Stimulated activated CD8-positive, alpha-beta memory T cell treated with anti-CD3 and anti-CD28 coated beads, Interleukin-15, amount 100 ng/mL, for 4 hours (primary cell): ENCODE results near the gene SYPL1.
"Not testable (repeated sequence)": the region's sequence is repeated elsewhere in the genome, so short reads cannot be mapped to it uniquely, and the experiment has no call there.

Experiments used
- DNase-seq, 2 donors: peaks; one replicate each; pipeline ENCODE4 v3.0.0-alpha.2; 2020; ENCODE audit warnings: low read depth in 2 of 2

The SYPL1 gene

DNA sequence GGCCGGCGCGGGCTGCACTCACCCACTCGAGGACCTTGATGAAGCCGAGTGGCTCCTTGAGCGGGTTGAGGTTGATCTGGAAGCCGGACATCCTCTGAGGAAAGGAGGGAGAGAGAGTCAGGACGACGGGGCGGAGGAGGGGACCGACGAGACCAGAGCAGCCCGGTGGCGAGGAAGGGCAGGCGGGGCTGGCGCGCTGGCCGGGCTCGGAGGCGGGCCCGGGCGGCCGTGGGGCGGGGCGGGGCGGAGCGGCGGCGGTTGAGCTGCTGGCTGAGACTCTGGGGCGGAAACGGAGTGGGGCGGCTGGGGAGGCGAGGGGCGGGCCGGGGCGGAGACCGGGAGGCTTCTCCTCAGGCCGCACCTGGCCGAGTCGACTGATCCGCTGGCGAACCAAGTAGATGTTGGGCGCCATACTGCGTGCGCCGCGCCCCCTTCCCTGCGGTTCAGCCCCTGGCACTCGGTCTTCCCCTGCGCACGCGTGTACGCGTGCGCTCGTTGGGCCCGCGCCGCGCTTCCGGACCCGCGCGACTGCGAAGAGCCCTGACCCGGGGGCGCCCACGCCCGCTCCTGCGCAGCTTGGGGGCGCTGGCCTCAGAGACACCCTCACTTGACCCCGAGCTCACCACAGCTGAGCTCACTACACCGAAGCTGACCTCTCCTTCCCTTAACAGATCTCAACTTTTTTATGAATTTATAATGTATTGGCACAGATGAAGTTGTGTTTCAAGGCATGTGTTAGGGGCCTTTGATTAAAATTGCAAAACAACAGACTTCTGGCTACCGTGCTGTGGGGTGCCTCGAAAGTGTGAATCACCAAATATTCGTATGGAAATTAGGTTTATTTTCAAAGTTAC is at the start of gene SYPL1:
SYPL1 (minus strand) TSS at position 195 of the 854 bp plus-strand sequence; CDS start at position 91, 104 bp downstream.
- peak; percentile 85 to 88 for DNase-seq

DNA sequence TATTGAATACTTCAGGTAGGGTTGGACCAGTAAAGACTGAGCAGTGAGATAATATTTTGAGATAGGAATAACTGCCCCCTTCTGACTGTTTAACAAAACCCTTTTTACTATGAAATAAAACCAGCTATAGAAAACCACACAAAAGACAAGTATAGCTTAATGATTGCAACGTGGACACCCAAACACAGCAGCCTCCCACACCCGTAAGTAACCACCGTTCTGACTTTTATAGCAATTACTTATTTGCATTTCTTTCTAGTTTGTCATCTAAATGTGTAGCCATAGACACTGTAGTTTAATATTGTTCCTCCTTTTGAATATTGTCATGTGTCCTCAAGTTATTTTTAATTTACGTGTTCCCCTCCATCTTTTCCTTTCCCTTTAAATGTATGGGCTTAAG is 42.9 kb upstream of the SYPL1 start:
- no peak for DNase-seq

DNA sequence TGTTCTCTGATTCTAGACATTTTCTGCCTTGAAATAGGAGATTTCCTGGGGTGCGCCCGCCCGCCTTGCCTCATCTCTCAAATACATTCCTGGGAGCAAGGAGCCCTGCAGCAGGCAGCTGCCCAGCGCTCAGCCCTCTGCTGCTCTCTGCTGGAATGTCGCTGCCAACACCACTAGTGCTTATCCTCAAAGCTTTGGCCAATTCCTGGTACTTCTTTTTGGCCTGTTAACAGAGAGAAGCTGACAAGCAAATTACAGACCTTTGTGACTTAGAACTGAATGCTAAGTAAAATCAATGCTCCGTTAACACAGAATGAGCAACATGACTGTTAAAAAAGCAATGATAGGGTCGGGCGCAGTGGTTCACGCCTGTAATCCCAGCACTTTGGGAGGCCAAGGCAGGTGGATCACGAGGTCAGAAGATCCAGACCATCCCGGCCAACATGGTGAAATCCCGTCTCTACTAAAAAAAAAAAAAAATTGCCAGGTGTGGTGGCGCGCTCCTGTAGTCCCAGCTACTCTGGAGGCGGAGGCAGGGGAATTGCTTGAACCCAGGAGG is 41.9 kb upstream of the SYPL1 start:
- DNase-seq: peak; percentile 29 to 45

DNA sequence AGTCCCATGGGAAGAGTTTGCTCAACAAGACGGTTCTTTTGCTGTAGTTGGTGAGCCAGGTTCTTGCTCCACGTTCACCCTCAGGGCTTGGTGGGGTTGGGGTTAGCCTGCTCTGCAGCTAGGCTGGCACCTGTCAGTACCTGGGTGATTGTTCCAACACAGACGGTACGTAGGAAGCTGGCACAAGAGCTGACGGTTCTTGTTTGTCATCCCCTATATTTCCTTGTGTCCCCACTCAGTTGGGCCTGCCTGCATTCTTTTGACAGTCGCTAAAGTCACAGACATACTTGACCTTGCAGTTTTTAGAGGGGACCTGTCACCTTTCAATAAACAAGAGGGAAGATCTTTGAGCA is 40.2 kb upstream of the SYPL1 start:
- no peak for DNase-seq

DNA sequence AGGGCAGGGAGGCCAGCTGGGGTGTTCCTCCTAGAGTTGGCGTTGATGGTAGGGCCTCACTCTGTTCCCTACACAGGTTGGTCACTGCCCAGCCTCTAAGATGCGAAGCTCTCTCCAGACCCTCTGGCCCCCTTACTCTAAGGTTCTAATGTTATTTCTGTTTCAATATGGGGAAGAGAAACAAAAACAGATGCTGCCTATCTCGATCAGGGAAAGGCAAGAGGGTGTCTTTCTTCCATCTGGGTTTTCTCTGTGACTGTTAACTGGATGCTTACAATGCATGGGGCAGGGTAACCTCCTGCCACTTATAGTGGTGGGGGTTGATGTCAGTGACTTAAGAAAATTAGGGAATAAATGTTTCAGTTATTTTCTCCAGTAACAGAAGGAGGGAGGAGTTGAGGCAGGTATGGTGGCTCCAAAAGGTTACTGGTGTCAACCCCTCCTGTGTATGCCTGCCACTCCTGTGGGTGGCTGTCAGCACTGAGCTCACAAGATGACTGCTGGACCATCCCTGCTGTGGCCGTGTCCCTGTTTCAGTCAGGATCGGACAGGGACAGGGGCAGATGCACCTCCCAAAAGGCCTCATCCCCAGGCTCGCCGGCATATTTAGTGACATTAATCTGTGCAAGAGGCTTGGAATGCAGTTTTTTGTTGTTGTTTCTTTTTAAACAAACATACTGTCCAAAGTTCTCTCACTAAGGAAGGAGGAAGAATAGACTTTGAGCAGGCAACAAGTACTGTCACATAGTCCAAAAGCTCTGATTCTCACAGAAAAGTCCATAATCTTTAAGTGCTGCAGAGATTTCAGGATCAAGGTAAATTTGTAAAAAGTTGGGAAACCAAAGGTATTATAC is 39.6 kb upstream of the SYPL1 start:
- no peak for DNase-seq

DNA sequence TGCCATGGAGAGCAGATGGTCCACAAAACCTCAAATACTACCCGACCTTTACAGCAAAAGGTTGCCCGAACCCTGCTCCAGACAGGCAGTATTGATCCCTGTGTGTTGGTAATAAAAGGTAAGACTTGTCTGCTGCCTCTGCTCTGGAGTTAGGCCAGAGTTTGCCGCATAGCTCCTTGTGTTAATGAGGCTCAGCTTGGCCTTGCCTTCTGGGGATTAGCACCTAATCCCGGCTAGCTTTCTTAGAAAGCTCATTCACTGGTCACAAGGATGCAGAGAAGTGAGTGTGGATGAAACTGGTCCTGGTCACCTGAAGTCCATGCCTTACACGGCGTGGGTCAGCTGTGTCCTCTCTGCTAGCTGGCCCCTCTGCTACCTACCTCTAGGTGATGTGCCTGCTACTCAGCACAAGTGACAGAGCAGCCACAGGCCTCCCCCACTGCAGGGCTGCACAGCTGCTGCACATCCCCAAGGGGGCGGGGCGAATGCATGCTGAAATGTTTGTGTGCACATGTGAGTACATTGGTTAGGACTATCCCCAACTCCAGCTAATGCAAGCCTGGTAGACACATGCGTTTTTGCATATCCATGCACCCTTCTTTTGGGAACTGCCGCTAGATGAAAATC is 31.7 kb upstream of the SYPL1 start:
- DNase-seq: no peak

DNA sequence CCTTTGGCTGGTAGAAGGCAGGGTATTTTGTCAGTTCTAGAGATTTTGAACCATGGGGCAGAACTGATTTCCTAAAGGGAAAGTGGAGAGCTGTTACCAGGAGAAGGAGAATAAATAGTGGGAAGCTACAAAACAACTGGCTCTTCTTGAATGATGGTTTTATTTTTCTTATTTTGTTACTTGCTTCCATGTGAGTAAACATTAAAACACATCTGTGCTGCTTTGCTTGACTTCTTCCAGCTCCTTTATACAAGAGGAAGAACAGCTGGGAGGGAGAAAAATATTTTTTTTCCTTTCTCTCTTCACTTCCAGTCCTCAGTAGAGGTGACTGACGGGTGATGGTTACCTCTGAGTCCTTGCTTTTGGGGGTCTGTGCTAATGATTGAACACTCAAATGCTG is 30.0 kb upstream of the SYPL1 start:
- DNase-seq: no peak

DNA sequence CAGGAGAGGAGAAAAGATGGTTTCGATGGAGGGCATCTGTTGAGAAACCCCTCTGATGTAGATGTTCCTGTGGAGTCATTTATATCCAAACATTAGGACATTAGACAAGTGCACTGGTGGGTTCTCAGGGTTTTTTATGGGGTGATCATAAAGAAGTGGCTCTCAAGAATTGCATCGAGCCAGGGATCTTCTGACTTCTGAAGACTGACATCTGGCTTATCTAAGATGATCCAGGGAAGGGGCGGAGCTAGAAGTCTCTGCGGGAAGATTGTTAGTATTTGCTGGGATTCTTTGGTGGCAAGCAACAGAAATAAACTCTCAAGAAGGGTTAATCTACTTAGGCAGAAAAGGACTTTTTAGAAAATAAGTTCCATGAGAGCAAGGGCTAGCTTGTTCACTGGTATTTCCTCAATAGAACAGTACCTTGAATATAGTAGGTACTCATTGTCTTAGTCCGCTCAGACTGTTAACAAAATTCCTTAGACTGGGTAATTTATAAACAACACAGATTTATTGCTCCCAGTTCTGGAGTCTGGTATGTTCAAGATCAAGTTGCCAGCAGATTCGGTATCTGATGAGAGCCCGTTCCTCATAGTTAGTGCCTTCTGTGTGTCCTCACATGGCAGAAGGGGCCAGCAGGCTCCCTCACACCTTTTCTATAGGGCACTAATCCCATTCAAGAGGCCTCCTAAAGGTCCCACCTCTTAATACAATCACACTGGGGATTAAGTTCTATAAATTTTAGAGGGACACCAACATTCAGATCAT is 28.5 kb upstream of the SYPL1 start:
- DNase-seq: no peak

DNA sequence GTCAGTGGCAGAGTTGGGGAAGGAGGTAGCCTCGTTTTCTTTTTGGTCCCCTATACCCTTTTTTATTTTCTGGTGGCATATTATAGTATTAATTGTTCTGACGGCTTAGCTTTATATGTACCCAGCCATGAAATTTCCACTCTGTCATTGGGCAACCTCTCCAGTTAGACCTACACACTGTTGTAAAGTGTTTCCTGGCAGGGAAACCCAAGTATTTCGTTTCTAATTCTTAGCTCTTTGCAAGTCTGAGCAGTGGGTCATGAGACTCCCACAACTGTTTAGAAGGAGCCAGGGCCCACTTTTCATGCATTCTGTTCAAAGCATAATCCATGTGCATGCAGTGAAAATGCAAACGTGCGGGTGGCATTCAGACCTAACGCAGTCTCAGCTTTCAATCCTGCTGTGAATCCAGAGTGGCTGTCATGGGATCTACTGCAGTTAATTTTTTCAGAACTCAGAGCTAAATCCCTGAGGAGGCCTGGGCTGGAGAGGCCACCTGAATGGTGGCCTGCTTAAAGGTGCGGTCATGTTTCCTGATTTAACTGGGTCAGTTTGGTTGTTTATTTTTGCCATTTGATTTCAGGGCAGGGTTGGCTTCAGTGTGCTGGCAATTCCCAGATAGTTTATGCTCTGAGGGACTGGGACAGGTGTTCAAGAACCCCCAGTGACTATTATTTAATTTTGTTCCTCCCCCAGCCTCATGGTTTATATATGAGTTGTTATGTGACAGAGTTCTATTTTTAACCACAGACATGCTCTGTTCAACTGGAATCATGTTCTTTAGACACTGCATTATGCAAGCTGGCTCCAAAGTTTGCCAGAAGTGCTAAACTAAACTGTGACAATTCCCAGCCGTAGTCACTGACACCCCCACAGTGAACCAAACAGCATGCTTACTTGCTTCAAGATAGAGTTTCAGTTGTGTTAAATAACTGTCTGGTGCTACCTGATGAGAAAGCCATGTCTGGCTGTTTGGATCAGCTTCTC is 27.4 kb upstream of the SYPL1 start:
- DNase-seq: no peak

DNA sequence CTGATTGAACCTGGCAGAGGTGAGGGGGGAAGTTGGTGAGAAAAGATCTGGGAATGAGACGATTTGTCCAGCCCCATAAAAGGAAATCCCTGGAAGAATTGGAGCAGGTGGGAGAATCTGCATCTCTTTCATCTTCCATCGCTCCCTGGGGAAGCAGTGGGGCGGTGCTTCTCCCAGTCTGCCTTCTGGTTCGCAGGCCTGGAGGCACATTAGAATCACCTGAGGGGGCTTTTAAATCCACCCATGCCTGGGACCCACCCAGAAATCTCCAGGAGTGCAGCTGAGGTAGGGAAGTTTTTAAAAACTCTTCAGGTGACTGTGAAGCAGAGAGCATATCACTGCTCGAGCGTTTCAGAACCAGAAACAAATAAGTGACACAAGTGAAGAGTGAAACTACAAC is 26.7 kb upstream of the SYPL1 start:
- no peak for DNase-seq

DNA sequence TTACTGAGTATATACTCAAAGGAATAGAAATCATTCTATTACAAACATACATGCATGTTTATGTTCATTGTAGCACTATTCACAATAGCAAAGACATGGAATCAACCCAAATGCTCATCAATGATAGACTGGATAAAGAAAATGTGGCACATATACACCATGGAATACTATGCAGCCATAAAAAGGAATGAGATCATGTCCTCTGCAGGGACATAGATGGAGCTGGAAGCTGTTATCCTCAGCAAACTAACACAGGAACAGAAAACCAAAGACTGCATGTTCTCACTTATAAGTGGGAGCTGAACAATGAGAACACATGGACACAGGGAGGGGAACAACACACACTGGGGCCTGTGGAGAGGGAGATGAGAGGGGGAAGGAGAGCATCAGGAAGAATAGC is 26.1 kb upstream of the SYPL1 start:
- DNase-seq: not testable (repeated sequence)

DNA sequence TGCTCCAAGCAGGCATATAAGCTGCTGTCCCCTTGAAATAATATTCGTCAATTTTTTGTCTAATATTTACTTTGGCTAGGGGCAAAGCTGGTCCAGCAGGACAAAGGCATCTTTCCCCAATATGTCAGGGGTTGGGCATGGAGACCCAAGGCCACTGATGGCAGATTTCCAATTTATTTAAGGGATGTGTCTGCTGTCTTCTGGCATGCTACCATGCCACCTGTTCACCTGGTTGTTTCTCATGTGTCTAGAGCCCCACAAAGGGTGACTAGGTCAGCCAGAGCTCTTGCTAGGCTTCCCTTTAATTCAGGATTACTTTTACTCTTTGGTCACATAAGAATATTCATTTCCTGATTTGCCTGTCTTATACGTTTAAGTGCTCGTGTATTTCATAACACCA is 22.1 kb upstream of the SYPL1 start:
- DNase-seq: no peak

DNA sequence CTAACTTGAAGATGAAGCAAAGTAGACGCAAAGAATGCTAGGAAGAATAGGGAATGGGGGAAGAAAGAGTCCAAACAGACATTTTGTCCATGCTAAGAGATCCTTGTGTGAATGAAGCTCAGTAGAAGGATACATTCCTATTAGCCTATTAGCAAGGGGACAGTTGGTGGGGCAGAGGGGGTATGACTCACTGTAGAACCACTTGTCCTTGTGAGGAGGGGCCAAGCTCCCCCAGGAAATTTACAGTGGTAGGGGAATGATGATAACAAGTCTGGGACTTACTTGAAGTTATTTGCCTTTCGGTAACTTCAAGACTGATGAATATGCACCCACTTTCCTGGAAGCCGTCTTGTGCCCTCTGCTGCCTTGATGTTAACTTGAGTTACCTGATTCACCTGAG is 17.2 kb upstream of the SYPL1 start:
- DNase-seq: no peak

DNA sequence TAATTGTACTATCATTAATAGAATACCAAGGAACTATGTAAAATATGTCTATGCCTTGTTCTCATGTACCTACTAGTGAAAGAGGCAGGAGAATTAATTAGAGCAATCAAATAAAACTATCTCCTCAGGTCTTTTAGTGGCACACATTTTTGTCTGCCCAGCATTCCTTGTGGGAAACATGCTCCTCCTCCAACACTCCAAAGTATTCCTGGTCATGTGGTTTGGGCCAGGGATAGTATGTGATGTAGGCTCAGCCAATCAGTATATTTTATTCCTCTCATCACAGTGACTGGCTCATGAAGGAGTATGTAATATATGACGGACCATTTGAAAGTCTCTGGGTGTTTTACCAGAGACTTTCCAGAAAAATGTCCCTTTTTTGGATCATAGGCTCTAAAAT is 16.7 kb upstream of the SYPL1 start:
- no peak for DNase-seq

DNA sequence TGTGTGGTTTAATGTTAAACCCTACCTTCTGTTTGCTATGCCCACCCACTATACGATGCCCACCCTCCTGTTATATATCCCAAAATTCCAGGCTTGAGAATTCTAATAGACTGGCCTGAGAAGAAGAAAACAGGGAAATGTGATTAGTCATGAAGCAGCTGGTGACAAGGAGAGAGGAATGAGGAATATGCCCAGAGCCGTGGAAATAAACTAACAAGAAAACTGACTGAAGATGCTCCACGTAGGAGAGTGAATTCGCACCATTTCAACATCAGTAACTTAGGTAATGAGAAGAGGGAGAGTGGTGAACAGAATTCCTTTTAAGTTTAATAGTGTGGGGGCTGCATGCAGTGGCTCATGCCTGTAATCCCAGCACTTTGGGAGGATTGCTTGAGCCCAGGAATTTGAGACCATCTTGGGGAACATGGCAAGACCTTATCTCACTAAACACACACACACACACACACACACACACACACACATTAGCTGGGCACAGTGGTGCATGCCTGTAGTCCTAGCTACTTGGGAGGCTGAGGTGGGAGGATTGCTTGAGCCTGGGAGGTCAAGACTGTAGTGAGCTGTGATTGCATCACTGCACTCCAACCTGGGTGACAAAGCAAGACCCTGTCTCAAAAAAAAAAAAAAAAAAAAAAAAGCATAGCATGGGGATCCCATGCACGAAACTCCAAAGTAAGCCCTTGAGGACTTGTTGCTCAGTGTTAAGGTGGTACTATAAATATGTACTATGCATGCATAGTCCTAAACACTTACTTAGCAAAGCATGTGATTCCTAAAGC is 16.1 kb upstream of the SYPL1 start:
- DNase-seq: no peak

DNA sequence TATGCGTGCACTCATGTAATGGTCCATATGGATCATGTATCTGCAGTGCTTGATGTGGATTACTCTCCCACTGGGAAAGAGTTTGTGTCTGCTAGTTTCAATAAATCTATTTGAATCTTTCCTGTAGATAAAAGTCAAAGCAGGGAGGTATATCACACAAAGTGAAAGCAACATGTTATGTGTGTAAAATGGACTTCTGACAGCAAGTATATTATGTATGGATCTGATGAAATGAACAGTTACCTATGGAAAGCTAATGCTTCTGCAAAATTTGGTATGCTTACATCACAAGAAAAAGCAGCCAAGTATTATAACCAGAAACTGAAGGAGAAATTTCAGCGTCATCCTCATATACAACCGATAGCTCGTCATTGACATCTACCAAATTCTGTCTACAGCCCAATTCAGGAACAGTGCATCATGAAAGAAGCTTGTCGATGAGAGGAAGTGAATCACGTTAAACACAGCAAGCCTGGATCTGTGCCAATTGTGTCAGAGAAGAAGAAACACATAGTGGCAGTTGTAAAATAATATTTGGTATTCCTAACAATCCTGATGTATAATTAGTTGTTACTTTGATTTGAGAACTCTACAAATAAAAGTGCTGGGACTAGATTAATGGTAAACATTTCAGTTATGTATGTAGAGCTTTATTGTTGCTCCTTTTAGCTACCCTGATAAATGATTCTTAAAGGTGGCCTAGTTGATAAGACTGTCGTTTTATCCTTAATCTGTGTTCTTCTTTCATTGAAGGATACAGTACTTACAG is 14.2 kb upstream of the SYPL1 start:
- DNase-seq: no peak

DNA sequence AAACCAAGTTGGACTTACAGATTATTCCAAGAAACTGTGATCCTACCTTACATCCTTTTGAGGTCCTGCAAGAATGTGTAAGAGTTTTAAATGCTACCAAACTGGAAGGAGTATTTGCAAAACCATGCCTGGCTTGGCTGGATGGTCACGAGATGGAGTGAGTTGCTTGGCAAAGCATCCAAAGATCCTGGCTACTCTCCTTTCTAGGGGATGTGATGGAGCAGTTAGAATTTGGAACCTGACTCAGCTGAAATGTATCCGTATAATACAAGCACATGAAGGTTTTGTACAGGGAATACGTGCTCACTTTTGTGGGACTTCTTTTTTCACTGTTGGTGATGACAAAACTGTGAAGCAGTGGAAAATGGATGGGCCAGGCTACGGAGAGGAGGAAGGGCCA is 13.3 kb upstream of the SYPL1 start:
- DNase-seq: no peak

DNA sequence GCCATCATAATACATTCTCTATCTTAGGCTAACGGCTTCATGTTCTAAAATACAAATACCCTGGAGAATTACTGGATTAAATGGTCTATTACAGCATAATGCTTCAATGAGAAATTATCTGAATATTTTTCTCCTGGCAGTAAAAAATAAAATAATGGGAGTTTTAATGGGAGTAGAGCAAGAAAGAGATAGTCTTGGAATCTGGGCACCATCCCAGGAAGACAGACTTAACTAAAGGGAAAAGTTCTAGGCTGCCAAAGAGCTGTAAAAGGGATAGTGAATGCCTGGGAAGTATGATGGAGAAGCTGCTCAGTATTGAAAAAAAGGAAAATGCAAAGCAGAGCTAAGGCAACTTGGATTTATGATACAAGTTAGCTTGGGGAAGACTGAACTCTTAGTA is 12.1 kb upstream of the SYPL1 start:
- DNase-seq: no peak

DNA sequence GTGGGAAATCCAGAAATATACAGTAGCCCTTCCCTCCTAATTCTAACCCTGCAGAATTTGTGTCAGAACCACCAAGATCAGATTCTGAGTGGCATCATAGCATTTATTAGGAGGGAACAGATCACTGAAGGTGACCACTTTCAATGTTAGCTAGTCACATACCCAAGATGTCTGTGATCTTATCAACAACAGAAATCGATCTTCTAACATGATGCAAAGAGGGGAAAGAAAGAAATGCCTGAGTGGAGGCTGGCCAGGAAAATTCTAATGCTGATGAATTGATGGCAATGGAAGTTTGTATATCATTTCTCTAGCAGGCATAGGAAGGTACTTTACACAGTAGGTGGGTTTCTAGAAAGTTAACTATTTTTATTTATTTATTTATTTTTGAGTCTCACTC is 10.6 kb upstream of the SYPL1 start:
- no peak for DNase-seq
